Esophagus muscularis mucosa (tissue), 4 donors: ENCODE results near the gene LMNTD1. TPM values are rescaled to one million over a fixed set of nuclear protein-coding genes. Genes with fewer than 3 reads are reported as not detected.
A peak's percentile ranks its signal among the peaks of the same experiment; 100 is the strongest.

Experiments
- DNase-seq: peaks from one replicate; pipeline ENCODE4 v3.0.0-alpha.2; 2017; ENCODE audit errors: extremely low spot score
- H3K27ac ChIP-seq, 4 donors: fragments of 200-600 bp; sonication (generic); replicated peaks in 1 of 4; 1 replicate in 3 of 4; 2 replicates in 1 of 4; pipeline ENCODE4 v1.5.1; 2016 to 2019; ENCODE audit warnings: mild to moderate bottlenecking in 1 of 4
- H3K27me3 ChIP-seq, 4 donors: fragments of 200-600 bp; sonication (generic); one replicate each; pipeline versions ENCODE4 v1.5.1 to v1.6.0; 2016 to 2019
- H3K36me3 ChIP-seq, 4 donors: fragments of 200-600 bp; sonication (generic); one replicate each; pipeline ENCODE4 v1.5.1; 2016 to 2019
- H3K4me1 ChIP-seq, 4 donors: fragments of 200-600 bp; sonication (generic); one replicate each; pipeline ENCODE4 v1.5.1; 2016 to 2019
- H3K4me3 ChIP-seq, 4 donors: fragments of 200-600 bp; sonication (generic); 1 replicate in 2 of 4; 2 replicates in 2 of 4; pipeline ENCODE4 v1.5.1; 2016 to 2019; ENCODE audit warnings: mild to moderate bottlenecking in 4 of 4, moderate library complexity in 1 of 4
- H3K9me3 ChIP-seq, 4 donors: fragments of 200-600 bp; sonication (generic); 1 replicate in 3 of 4; 2 replicates in 1 of 4; pipeline ENCODE4 v1.5.1; 2016 to 2019
- EP300 ChIP-seq: sonication (generic); formaldehyde crosslinking; IDR thresholded peaks from one replicate; pipeline ENCODE4 v1.6.1; 2017; ENCODE audit warnings: antibody characterized with exemption
- POLR2A ChIP-seq: fragments of 450-650 bp; IDR thresholded peaks from one replicate; pipeline ENCODE4 v1.6.1; 2017; ENCODE audit warnings: antibody characterized with exemption, moderate library complexity, mild to moderate bottlenecking, low read depth
- POLR2AphosphoS5 ChIP-seq, 2 donors: sonication (generic); formaldehyde crosslinking; IDR thresholded peaks; one replicate each; pipeline ENCODE4 v1.6.1; 2017; ENCODE audit warnings: antibody characterized with exemption in 2 of 2
- WGBS: methylation state at CpG from one replicate; pipeline ENCODE4 v1.1.5; 2018; 5-methylcytosine and 5-hydroxymethylcytosine counted together
- intact Hi-C: fragments of 100-400 bp; cut with DNase I; formaldehyde crosslinking; loops from one replicate; pipeline ENCODE4 v1.15.1; 2023
- total RNA-seq, 4 donors: library from RNA; depleted of rRNA; stranded (reverse); fragments of >200 nt; gene quantifications; one replicate each; pipeline versions ENCODE4 v1.1.0 to v1.2.1, GENCODE V29; 2016
- TF ChIP-seq, protein P1 (sequence below), 3 experiments: fragments of 200-600 bp in 2 of 3; fragments of 450-650 bp in 1 of 3; sonication (generic) in 2 of 3; IDR thresholded peaks; one replicate each; pipeline ENCODE4 v1.5.1; 2017 to 2019; ENCODE audit warnings: antibody characterized with exemption in 3 of 3, mild to moderate bottlenecking in 2 of 3, moderate library complexity in 1 of 3

The LMNTD1 gene
- total RNA-seq, 4 donors from 2014 or later, result 0.75 to 1.8 (median 1.2) TPM; not detected in 1

DNA sequence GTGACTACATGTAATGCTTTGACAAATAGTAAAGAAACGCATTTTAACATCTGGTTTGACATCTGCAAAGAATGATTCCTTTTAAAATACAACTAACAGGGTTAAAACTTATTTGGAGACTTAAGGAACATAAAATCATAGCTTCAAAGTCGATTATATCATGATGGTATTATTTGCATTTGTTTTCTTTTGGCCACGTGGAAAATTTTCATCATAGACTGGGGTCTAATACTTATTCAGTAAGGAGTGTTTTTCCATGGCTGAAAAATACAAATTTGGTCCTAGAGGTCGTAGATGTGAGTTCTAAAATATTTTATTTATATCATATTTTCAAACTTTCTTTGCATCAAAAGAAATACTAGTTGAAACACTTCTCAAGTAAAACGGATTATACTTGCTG lies 31.5 kb upstream of the LMNTD1 start:
- Histone ChIP-seq H3K4me3 (no peak overlapping the region), H3K9me3 (no peaks in the 10 kb centered on the region), H3K27ac (peak overlapping the region; percentile 23 to 71 (median 60)), H3K27me3 (no peaks in the 10 kb centered on the region), H3K36me3 (no peaks in the 10 kb centered on the region), H3K4me1 (peaks cover 4 to 29% (median 19%) of the 10 kb centered on the region in 4 donors)
- no peak for DNase-seq
- intact Hi-C loops, result loop anchor here (10.0 kb wide), 2 partner anchors 240 to 370 kb away; partner anchors contain the start of gene RASSF8
- WGBS, result 33% methylated on average over 5 of the region's 5 CpGs
- TF ChIP-seq, protein P1, sequence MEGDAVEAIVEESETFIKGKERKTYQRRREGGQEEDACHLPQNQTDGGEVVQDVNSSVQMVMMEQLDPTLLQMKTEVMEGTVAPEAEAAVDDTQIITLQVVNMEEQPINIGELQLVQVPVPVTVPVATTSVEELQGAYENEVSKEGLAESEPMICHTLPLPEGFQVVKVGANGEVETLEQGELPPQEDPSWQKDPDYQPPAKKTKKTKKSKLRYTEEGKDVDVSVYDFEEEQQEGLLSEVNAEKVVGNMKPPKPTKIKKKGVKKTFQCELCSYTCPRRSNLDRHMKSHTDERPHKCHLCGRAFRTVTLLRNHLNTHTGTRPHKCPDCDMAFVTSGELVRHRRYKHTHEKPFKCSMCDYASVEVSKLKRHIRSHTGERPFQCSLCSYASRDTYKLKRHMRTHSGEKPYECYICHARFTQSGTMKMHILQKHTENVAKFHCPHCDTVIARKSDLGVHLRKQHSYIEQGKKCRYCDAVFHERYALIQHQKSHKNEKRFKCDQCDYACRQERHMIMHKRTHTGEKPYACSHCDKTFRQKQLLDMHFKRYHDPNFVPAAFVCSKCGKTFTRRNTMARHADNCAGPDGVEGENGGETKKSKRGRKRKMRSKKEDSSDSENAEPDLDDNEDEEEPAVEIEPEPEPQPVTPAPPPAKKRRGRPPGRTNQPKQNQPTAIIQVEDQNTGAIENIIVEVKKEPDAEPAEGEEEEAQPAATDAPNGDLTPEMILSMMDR (IDR thresholded peaks at IDR 0.05), result no peak
- no peak for TF ChIP-seq POLR2A
- TF ChIP-seq EP300, result no peak
- TF ChIP-seq POLR2AphosphoS5 (IDR thresholded peaks at IDR 0.05), result no peak

DNA sequence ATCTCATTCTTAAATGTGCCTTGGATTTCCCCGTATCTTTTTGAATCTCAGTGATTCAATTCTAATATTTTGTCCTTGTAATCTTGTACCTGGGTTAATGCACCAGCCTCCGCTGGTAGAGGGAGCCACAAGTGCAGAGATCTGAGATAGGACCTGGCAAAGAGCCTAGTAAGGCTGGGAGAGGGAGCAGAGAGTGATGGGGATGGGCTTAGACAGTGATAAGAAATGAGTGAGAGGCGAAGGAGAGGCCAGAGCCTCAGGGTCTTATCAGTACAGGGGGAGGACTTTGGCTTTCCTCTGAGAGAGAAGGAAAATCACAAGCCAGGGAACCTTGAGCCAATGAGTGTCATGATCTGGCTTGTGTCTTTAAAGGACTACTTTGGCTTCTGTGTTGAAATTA lies 30.5 kb upstream of the LMNTD1 start:
- WGBS, result 68% methylated on average over 3 of the region's 3 CpGs
- peak overlapping the region in 1 of 4 donors; percentile 9 for H3K27ac ChIP-seq
- no peak for DNase-seq
- TF ChIP-seq, protein P1 (IDR thresholded peaks at IDR 0.05), result peak in 1 of 3 experiments; percentile 9
- no peak for TF ChIP-seq POLR2AphosphoS5 (IDR thresholded peaks at IDR 0.05)
- intact Hi-C loops, result loop anchor here (10.0 kb wide), 2 partner anchors 241 to 371 kb away; partner anchors contain the start of gene RASSF8
- H3K9me3 ChIP-seq, result no peaks in the 10 kb centered on the region
- H3K4me3 ChIP-seq, result no peak overlapping the region
- peaks cover 4 to 29% (median 19%) of the 10 kb centered on the region in 4 donors for H3K4me1 ChIP-seq
- H3K36me3 ChIP-seq, result no peaks in the 10 kb centered on the region
- H3K27me3 ChIP-seq, result no peaks in the 10 kb centered on the region

DNA sequence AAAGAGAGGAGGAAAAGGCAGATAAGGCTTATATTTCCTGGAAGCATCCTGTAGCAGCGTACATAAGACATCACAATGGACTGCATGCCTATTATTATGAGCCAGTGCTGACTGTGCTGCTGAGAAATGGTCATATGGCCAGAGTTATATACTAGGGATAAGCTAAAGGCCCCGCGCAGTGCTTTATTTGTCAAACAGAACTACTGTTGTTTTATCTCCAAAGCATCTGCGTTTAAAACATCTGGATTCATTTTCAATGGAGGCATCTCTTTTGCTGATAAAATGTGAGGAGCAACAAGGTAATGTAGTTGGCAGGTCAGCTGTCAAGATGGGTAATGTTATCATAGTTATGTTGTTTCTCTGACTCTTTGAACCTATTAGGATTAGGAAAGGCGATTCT lies 28.0 kb upstream of the LMNTD1 start:
- H3K9me3 ChIP-seq, result no peaks in the 10 kb centered on the region
- peaks cover 4 to 25% (median 19%) of the 10 kb centered on the region in 4 donors for H3K4me1 ChIP-seq
- DNase-seq, result no peak
- TF ChIP-seq, protein P1 (IDR thresholded peaks at IDR 0.05), result no peak
- TF ChIP-seq EP300 (no peak), POLR2AphosphoS5 (IDR thresholded peaks at IDR 0.05) (no peak), POLR2A (no peak)
- no peaks in the 10 kb centered on the region for H3K36me3 ChIP-seq
- H3K4me3 ChIP-seq, result no peak overlapping the region
- intact Hi-C loops, result loop anchor here (10.0 kb wide), 2 partner anchors 244 to 374 kb away; partner anchors contain the start of gene RASSF8
- WGBS, result 91% methylated on average over 5 of the region's 5 CpGs
- no peaks in the 10 kb centered on the region for H3K27me3 ChIP-seq
- H3K27ac ChIP-seq, result no peak overlapping the region

DNA sequence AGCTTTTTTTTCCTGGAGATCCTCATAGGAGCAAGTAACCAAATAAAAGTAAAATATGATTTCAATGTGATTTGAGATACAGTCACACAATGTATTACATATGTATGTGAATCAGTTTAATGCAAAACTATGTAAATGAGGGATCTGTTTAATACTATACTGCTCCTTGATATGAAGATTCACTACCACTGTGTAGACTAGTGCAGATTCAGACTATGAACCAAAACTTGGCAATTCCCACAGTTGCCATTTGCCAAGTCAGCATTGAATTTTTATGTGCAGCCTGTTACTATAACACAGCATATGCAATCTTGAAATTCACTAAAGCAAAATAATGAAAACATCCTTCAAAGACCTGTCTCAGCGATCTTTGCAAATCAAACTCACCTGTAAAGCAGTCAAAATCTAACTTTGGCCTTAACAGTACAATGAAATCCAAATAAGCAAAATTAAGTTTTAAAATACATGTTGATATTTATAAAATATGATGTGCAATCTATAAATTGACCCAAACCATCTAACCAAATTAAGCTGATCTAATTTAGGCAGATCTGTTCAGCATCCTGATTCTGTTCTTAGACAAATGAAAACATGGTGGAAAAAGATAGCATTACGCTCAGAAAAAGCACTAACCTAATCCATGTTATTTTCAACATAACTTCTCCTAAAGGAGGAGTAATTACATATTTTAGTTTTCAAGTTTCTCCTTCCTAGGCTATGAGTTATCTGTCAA lies 25.5 kb upstream of the LMNTD1 start:
- H3K4me1 ChIP-seq, result peaks cover 0 to 1% (median under 1%) of the 10 kb centered on the region in 4 donors
- no peak for DNase-seq
- H3K27ac ChIP-seq, result no peak overlapping the region
- no peaks in the 10 kb centered on the region for H3K36me3 ChIP-seq
- TF ChIP-seq POLR2A, result no peak
- TF ChIP-seq POLR2AphosphoS5 (IDR thresholded peaks at IDR 0.05), result no peak
- no peak for TF ChIP-seq EP300
- TF ChIP-seq, protein P1 (IDR thresholded peaks at IDR 0.05), result no peak
- H3K27me3 ChIP-seq, result no peaks in the 10 kb centered on the region
- no peak overlapping the region for H3K4me3 ChIP-seq
- intact Hi-C loops, result loop anchor here (10.0 kb wide), 1 partner anchor 134 kb away; no protein-coding TSS in a partner anchor
- no peaks in the 10 kb centered on the region for H3K9me3 ChIP-seq
- 92% methylated on average over 2 of the region's 2 CpGs for WGBS
